Lower lobe of right lung (tissue), 2 donors: ENCODE results near the gene HOXC9. TPM values are rescaled to one million over a fixed set of nuclear protein-coding genes. Genes with fewer than 3 reads are reported as not detected.

ENCODE experiments used
- ATAC-seq, 2 donors: fragments of 200-7000 bp; cut with Tn5 transposase; one replicate each; pipeline ENCODE4 v1.9.1; 2020 to 2022; ENCODE audit warnings: mild to moderate bottlenecking in 2 of 2, moderate library complexity in 2 of 2
- DNase-seq: peaks from one replicate; pipeline ENCODE4 v3.0.0-alpha.2; 2020
- H3K27ac ChIP-seq: fragments of 200-600 bp; one replicate; pipeline ENCODE4 v1.8.0; 2022
- H3K27me3 ChIP-seq: fragments of 200-600 bp; one replicate; pipeline ENCODE4 v1.8.0; 2022; ENCODE audit warnings: low read depth
- H3K36me3 ChIP-seq: fragments of 200-600 bp; one replicate; pipeline ENCODE4 v1.8.0; 2022; ENCODE audit warnings: mild to moderate bottlenecking
- H3K4me1 ChIP-seq: fragments of 200-600 bp; one replicate; pipeline ENCODE4 v1.8.0; 2022
- H3K4me3 ChIP-seq: fragments of 200-600 bp; one replicate; pipeline ENCODE4 v1.8.0; 2022; ENCODE audit warnings: mild to moderate bottlenecking
- H3K9me3 ChIP-seq: fragments of 200-600 bp; one replicate; pipeline ENCODE4 v1.8.0; 2022
- intact Hi-C: fragments of 100-400 bp; cut with DNase I; formaldehyde crosslinking; loops from one replicate; pipeline ENCODE4 v1.11.0; 2022
- total RNA-seq: library from RNA; stranded (reverse); fragmentation: NEBNext Ultra II Directional; extraction: Animal tissue kit (Norgen Biotek cat#: 25700); gene quantifications from one replicate; pipeline ENCODE4 v1.2.1, GENCODE V29; 2021
- TF ChIP-seq, protein P1 (sequence below): fragments of 200-600 bp; IDR thresholded peaks from one replicate; pipeline ENCODE4 v1.8.0; 2022; ENCODE audit warnings: antibody characterized with exemption, mild to moderate bottlenecking
- donor health status: DM: no; HTN: yes; CAD: no; lungs with severe emphysema.

Gene HOXC9
- total RNA-seq, 1 donor from 2014 or later = not detected

- Histone ChIP-seq H3K9me3 (no peaks in the 10 kb centered on the region), H3K27me3 (peaks cover 100% of the 10 kb centered on the region), H3K27ac (no peak overlapping the region), H3K36me3 (no peaks in the 10 kb centered on the region), H3K4me1 (peaks cover 24% of the 10 kb centered on the region), H3K4me3 (no peak overlapping the region)
- intact Hi-C loops = no loop called here
- DNase-seq = no peak
- TF ChIP-seq, protein P1, sequence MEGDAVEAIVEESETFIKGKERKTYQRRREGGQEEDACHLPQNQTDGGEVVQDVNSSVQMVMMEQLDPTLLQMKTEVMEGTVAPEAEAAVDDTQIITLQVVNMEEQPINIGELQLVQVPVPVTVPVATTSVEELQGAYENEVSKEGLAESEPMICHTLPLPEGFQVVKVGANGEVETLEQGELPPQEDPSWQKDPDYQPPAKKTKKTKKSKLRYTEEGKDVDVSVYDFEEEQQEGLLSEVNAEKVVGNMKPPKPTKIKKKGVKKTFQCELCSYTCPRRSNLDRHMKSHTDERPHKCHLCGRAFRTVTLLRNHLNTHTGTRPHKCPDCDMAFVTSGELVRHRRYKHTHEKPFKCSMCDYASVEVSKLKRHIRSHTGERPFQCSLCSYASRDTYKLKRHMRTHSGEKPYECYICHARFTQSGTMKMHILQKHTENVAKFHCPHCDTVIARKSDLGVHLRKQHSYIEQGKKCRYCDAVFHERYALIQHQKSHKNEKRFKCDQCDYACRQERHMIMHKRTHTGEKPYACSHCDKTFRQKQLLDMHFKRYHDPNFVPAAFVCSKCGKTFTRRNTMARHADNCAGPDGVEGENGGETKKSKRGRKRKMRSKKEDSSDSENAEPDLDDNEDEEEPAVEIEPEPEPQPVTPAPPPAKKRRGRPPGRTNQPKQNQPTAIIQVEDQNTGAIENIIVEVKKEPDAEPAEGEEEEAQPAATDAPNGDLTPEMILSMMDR = no peak
- ATAC-seq = no peak
Observed at GRCh38 chr12:54019091-54019811, 19.3 kb downstream of the HOXC9 start.

GRCh38 chr12:54019924-54020590 lies 20.1 kb downstream of the HOXC9 start:
- no peak for DNase-seq
- H3K36me3 ChIP-seq = no peaks in the 10 kb centered on the region
- no peak for ATAC-seq
- H3K4me1 ChIP-seq = peaks cover 18% of the 10 kb centered on the region
- no peaks in the 10 kb centered on the region for H3K9me3 ChIP-seq
- TF ChIP-seq, protein P1 = no peak
- no peak overlapping the region for H3K27ac ChIP-seq
- peaks cover 100% of the 10 kb centered on the region for H3K27me3 ChIP-seq
- intact Hi-C loops = no loop called here
- no peak overlapping the region for H3K4me3 ChIP-seq

DNA sequence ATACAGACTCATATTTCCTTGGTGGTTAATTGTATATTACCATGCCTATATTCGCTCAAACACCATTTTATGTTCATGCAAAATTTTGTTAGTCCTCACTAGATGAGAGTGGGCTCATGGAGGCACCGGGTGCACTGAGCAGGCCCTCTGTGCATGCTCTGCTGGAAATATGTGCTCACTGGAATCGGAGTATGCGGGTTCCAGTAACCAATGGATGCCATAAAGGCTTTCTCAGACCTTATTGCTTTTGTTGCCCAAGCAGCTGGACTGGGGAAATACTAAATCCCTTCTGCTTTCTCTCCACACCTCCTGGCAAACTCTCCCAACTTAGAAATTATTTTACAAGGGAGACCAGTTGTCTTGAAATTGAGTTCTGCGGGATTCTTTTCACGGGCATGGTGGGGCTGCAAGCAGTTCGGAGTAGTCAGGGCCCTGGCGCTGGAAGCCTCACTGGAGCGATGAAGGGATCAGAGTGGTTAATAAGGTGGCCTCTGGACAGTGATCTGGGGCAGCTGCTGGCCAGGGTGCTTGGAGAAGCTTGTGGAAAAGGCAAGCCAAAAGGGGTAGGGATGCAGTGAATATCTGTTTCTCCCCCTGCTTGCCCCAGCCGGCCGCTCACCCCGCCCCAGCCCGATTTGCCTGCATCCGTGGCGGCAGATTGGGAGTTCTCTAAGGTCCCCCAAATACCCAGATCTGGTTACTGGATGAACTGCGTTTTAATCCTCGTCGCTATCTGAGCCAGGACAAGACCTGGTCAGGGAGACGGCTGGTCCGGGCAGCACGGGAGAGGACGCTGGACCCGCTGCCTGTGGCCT lies 20.8 kb downstream of the HOXC9 start:
- H3K36me3 ChIP-seq = no peaks in the 10 kb centered on the region
- intact Hi-C loops = no loop called here
- DNase-seq (no peak), ATAC-seq (no peak)
- H3K4me1 ChIP-seq = peaks cover 18% of the 10 kb centered on the region
- H3K27ac ChIP-seq = no peak overlapping the region
- no peaks in the 10 kb centered on the region for H3K9me3 ChIP-seq
- TF ChIP-seq, protein P1 = no peak
- no peak overlapping the region for H3K4me3 ChIP-seq
- H3K27me3 ChIP-seq = peaks cover 100% of the 10 kb centered on the region

DNA sequence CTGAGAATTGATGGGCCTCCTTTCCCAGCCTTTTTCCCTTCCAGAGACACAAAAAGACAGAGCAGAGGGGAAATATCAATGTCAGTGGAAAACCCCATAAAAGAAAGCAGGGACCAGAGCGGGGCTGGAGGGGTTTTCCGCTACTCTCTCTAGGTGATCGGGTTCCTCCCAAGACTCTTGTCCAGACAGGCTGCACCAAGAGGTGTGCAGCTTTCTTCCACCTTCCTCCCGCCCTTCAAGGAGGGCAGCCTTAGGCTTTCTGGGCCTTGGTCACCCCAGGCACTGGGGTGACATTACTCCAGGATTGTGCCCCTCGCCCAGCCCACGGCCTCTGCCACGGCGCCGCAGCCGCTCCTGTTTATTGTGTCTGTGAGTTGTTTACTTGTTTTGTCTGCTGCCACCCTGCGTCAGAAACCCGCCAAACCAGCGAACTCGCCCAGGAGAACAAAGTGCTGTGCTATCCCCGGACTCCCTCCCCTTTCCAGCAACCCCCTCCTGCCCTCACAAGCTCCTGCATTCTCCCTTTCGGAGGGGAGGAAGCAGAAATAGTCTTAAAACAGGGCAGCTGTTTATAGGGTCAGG lies 21.6 kb downstream of the HOXC9 start:
- no peak overlapping the region for H3K27ac ChIP-seq
- no peaks in the 10 kb centered on the region for H3K9me3 ChIP-seq
- no peak for ATAC-seq
- TF ChIP-seq, protein P1 = no peak
- H3K36me3 ChIP-seq = no peaks in the 10 kb centered on the region
- peaks cover 18% of the 10 kb centered on the region for H3K4me1 ChIP-seq
- H3K4me3 ChIP-seq = no peak overlapping the region
- DNase-seq = no peak
- peaks cover 100% of the 10 kb centered on the region for H3K27me3 ChIP-seq
- intact Hi-C loops = no loop called here
